Epithelial cell of prostate (primary cell): ENCODE data around the gene SOCS1.

Experiments
- DNase-seq: peaks from one replicate; pipeline ENCODE4 v3.0.0-alpha.2; 2011; ENCODE audit warnings: low read depth, low spot score
- H3K27ac ChIP-seq: fragments of 450-650 bp; 2 replicates; pipeline ENCODE4 v1.5.1; 2017; ENCODE audit warnings: mild to moderate bottlenecking

SOCS1 gene

DNA sequence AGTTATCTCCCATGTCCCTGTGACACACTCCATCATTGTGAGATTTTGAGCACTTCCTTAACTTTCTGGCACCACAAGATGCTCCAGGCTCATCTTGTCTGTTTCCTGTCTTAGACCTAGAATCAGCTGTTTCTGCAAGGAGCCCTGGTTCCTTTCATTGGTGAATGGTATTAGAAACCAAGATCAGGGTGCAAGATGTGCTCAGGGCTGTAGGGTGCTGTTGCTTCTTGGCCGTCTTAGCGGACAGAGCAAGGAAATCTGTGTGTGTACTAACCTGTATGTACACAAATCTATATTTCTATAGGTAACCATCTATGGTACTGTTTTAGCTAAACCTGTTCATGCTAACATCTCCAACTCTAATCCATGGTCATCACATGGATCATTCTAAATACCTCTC, 33.2 kb upstream of the SOCS1 start:
- no peak for DNase-seq
- no peak overlapping the region for H3K27ac ChIP-seq

DNA sequence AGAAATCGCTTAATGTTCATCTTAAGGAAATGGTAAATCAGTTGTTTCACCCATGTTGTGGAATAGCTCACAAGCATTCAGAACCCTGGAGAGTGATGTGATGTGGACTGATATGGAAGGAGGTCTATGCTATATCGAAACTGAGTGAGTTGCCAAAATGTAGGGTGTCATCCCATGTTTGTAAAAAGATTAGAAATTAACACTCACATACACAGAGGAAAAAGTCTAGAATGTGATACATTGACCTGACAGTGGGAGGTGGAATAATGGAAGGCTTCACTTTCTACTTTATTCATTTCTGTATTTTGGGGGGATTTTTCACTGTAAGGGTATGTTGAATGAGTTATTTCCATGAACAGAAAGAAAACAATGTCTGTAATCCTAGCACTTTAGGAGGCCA, 29.8 kb upstream of the SOCS1 start:
- DNase-seq = no peak

DNA sequence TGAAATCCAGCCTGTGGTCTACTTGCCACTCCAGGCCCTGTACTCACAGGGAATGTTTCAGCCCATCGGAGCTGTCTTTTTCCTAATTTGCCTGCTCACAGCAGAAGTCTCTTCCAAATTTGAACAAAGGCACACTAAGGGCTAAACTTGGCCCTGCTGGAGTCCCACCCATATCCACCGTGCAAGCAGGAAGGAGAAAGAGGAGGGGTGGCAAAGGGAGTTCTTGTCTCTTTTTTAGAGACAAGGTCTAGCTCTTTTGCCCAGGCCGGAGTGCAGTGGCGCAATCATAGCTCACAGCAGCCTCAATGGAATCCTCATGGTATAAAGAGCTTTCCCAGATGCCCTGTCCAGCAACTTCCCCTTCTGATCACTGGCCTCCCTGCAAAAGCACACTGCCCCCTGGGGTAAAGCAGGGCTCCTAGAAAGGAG, 27.8 kb upstream of the SOCS1 start:
- DNase-seq = no peak
- no peak overlapping the region for H3K27ac ChIP-seq

More for the DNA sequence above, 29.8 kb upstream of the SOCS1 start:
- no peak overlapping the region for H3K27ac ChIP-seq

DNA sequence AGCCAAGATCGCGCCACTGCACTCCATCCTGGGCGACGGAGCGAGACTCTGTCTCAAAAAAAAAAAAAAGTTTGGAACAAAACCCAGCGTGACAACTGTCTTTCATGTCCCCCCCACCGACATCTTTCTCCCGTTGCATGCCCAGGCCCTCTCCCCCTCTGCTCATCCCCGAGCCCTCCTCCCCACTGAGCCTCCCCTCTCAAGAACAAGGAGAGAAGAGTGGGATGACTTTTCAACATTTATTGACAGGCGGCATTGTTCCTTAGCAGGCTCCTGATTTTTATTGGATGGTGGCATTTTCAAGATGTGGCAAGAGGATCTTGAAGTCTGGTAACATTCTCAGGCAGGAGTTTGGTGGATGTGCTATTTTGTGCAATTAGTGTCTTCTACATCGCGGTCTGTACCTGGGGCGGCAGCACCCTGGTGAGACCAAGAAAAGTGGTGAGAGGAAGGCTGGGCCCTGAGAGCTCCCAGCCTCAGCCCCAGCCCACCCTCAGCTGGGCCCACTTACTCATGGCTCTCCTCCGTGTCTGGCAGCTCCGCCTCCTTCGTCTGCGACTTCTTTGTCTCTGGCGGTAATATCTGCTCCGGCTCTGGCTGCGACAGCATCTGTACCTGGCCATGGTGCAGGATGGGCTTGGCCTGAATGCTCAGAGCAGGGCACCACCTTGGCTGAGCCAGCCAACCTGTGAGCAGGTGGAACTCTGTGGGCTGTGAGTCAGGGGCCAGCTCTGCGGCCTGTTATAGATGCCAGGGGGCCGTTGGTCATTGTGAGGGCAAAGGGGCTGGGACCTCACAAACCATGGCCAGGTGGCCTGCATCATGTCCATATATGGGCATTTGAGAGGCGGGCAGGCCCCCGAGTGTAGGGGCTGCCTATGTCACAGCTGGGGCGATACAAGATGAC, 24.9 kb upstream of the SOCS1 start, which contains the start of gene PRM1:
TSS of gene PRM1 (minus strand) at position 715 of the 907 bp plus-strand sequence. CDS start at position 623, 92 bp downstream.
- no peak within 1 kb of the TSS for H3K27ac ChIP-seq
- no peak for DNase-seq

DNA sequence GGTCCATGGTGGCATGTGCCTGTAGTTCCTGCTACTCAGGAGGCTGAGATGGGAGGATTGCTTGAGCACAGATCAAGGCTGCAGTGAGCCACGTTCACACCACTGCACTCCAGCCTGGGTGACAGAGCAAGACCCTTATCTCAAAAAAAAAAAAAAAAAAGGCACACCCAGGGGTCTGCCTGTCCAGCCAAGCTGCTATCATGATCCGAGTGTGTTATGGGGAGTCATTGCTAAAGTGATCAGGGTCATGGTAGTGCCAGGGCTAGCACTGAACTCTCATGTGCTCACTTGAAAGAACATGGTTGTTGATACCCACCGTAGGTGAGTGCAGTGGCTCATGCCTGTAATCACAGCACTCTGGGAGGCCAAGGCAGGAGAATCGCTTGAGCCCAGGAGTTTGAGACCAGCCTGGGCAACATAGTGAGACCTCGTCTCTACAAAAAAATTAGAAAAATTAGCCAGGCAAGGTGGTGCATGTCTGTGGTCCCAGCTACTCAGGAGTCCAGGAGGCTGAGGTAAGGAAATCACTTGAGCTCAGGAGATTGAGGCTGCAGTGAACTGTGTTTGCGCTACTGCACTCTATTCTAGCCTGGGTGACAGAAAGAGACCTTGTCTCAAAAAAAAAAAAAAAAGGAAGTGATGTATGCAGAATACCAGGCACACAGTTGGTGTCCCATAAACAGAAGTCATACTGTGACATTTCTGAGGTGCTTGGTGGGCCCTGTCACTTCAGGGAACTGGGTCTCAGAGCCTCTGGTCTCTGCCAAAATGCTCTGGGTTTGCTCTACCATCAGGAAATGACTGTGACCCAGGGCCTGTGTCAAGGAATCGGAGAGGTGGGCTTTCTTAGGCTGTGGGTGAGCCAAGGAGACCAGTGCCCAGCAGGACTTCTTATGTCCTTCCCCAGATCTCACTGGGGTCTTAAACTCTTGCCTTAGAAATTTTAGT, 23.0 kb upstream of the SOCS1 start:
- DNase-seq = no peak
- no peak overlapping the region for H3K27ac ChIP-seq

DNA sequence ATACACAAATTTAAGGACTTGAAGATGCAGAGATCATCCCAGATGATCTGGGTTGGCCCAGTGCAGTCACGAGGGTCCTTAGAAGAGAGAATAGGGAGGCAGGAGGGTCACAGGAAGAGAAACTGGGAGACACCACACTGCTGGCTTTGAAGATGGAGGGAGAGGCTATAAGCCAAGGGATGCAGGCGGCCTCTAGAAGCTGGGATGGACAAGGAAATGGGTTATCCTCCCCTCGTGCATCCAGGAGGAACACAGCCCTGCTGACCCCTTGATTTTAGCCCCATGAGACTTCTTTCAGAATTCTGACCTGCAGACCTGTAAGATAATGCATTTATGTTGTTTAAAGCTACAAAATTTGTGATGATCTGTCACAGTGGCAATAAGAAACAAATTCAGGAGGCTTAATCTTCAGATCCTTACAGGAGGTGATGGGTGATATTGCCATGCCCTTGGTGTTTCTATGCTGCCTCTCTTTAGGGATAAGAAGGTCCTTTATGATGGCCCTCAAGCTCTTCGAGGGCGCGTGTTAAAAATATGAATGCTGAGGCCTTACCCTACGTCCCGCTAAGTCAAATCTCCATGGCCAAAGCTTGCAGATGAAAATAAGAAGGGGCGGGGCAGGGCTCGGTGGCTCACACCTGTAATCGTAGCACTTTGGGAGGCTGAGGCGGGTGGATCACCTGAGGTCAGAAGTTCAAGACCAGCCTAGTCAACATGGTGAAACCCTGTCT, 21.8 kb upstream of the SOCS1 start:
- no peak for DNase-seq
- H3K27ac ChIP-seq = no peak overlapping the region

DNA sequence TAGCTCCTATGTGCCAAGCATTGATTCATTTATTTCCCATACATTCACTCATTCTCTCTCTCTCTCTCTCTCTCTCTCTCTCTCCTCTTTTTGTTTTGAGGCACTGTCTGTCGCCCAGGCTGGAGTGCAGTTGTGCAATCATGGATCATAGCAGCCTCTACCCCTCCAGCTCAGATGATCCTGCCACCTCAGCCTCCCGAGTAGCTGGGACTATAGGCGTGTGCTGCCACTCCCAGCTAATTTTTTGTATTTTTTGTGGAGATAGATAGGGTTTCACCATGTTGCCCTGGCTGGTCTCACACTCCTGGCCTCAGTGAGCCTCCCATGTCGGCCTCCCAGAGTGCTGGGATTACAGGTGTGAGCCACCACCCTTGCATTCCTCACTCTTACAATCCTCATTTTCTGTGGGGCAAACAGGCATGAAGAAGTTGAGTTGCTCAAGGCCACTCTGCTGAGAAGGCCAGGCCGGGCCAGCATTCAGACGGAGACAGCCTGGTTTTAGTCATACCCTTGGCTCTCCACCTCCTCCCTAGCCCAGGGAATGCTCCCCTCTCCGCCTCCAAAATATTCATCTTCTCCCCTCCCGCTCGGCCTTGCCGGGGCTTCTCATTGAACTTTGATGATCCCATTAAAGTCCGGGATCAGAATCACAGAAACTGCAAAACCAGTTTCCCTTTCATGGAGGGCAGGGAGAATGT, 21.0 kb upstream of the SOCS1 start:
- H3K27ac ChIP-seq = no peak overlapping the region
- DNase-seq = no peak

DNA sequence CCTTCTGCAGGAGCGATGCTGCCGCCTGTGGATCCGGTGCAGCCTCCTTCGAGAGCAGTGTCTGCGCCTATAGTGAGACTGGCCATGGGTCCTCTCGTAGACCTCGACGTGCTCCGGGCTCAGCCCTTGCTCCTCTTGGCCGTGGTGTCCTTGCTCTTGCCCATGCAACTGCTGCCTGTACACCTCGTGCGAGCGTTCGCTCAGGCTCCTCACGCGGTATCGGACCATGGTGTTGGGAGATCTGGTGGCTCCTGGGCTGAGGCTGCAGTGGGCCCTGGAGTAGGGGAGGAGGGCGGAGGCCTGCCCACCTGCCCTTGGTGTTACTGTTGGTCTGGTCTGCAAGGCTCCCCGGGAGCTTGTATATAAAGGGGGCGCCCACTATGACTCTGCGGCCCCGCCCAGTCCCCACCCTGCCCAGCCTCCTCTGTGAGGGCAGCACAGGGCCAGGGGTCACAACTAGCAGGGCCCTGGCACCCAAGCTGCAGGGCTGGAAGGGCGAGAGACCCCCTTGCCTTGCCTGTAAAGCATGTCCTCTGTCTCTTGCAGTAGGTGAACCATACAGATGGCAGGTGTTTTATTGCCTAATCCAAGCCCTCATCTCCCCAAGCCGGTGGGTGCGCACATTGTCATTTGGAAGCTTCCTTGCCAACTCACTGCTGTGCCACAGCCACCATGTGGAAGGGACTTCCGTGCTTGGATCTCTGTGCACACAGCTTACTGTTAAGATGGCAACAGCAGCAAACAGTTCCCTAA, 20.3 kb upstream of the SOCS1 start, which contains the start of gene PRM2:
TSS of gene PRM2 (minus strand) at position 338 of the 753 bp plus-strand sequence. CDS start at position 228, 110 bp downstream.
- no peak for DNase-seq
- H3K27ac ChIP-seq = no peak within 1 kb of the TSS

DNA sequence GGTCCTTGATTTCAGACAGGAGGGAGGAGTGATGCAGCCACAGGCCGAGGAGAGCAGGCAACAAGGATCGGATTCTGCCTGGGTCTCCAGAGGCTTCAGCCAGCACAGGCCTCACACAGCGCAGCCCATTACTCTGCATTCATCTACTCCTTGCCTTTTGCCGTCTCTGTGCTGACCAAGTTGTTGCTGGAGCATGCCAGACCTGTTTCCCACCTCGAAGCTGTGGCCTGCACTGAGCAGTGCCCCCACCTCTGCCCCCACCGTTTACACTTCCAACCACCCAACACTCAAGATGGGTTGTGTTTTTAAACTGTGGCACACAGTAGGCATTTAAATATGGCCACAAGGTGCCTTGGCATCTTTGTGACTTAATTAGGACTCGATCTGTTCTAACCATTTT, 19.0 kb upstream of the SOCS1 start:
- H3K27ac ChIP-seq = no peak overlapping the region
- DNase-seq = no peak

DNA sequence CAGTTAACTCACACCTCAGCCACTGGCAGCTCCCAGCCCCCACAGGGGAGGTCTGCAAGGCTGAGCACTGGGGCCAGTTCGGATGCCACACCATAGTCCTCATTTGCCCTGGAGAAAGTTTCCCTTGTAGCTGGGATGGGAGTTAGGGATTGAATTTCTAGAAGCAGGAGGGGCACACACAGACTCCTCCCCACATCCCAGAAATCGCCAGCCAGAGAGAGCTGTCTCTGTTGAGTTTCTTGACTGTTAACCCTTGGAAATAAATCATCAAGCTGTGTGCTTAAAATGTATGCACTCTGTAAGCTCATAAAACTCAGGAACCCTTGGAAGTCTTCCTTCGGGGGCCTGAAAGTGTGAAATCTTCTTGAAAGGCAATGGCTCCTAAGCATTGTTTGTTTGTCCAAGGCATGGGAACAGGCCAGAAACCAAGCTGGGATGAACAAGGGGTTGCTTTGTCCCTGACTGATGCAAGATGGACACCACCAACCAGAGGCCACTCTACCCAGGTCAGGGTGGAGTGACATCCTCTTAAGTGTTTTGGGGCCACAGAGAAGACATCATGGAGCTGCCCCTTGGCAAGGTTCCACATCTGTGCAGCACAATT, 17.8 kb upstream of the SOCS1 start:
- no peak overlapping the region for H3K27ac ChIP-seq
- DNase-seq = no peak

DNA sequence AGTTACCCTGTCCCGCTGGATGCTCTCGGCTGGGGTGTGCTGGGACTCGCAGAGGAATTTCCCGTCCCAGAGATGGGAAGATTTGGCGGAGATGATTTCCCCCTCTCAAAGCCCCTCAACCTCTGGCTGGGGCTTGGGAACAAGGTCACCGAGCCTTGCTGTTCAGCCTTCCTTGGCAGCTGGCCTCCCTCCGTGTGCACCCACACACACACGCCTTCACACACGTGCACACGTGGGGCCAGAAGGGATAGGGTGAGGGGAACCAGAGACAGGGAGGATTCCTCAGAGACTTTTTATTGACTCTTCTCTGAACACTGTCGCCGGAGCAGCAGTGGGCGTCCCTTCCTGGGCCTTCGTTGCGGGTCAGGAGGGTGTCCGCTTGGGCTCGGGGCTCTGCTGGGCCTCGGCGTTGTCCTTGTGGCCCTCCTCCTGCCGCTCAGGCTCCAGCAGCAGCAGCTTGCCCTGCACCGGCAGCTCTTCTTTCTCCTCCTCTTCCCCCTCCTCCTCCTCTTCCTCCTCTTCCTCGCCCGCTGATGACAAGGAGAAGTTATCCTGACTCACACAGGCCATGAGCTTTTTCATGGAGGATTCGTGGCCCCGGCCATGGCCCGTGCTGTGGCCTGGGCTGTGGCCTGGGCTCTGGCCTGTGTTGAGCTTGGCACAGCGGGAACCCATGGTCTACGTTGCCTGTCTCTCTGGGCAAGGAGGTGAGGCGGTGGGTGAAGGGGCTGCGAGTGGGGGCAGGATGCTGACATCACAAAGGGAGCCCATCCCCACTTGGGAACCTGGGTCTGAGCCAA, 17.1 kb upstream of the SOCS1 start, which contains the start of gene PRM3:
TSS of gene PRM3 (minus strand) at position 709 of the 800 bp plus-strand sequence. CDS start at position 675, 34 bp downstream.
- H3K27ac ChIP-seq = no peak within 1 kb of the TSS
- DNase-seq = no peak

DNA sequence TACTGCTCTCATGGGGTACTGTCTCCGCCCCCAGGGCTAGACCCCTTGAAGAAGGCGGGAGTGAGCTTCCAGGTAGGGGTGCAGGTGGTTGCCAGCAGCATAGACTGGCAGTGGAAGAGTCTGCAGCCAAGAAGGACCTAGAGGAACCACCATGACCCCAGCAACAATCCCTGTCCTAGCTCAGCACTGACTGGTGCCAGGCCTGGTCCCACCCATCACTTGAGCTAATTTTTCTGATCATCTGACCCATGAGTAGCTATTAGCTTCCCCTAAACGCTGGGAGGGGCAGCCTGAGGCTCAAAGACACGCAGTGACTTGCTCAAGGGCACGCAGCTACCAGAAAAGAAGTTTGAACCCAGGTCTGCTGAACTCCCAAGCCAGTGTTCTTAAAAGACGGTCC, 16.5 kb upstream of the SOCS1 start:
- H3K27ac ChIP-seq = no peak overlapping the region
- no peak for DNase-seq

DNA sequence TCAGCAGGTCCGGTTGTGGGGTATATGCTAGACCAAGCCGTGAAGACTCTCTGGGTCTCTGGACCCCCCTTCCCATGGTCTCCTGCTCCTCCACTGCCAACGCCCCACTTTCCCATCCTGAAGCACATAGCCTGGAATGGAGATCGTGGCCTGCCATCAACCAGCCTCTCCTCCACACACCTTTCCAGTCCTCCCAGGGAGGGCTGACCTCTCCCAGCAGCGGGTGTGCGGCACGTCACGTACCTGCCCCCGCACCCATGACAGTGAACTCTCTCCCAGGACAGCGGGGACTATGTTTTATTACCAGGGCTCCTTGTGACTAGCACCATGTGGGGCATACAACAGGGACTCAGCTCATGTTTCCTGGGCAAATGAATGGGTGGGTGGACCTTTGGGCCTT, 15.6 kb upstream of the SOCS1 start:
- DNase-seq = no peak
- no peak overlapping the region for H3K27ac ChIP-seq

DNA sequence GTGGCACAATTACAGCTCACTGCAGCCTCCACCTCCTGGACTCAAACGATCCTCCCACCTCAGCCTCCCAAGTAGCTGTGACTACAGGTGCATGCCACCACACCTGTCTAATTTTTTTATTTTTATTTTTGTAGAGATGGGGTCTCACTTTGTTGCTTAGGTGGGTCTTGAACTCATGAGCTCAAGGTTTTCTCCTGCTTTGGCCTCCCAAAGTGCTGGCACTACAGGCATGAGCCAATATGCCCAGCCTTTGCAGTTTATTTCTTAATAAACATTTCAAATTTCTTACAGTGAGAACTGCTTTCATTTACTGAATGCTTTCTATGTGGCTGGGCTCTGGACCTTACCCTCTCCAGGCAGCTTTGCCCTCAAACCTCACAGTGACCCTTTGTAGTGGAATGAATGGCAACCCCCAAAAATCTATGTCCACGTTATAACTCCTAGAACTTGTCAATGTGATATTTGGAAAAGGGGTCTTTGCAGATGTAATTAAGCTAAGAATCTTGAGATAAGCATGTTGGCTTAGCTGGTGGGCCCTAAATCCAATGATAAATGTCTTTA, 14.7 kb upstream of the SOCS1 start:
- no peak for DNase-seq

DNA sequence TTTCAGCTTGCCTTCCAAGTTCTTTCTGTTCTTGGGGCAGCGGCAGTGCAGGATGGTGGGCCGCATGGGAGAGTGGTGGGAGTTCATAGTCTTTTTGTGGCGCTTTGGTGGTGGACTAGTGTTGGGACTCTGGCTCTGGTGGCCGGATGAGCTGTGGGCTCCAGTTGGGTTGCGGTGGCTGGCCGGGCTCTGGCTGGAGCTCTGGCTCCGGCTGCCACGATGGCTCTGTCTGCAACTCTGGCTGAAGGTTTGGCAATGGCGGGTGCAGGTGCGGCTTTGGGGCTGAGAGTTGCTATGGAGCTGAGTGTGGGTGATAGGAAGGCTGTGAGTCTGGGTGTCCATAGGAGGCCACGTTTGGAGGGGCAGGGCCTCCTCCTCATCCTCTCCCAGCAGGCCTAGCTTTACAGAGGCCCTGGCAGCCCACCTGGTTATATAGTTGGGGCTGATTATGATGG, 12.9 kb upstream of the SOCS1 start, which contains the start of gene TNP2:
TSS of gene TNP2 (minus strand) at position 405 of the 455 bp plus-strand sequence. CDS start at position 342, 63 bp downstream.
- H3K27ac ChIP-seq = no peak within 1 kb of the TSS
- no peak for DNase-seq

More for the DNA sequence above, 14.7 kb upstream of the SOCS1 start:
- H3K27ac ChIP-seq = no peak overlapping the region

DNA sequence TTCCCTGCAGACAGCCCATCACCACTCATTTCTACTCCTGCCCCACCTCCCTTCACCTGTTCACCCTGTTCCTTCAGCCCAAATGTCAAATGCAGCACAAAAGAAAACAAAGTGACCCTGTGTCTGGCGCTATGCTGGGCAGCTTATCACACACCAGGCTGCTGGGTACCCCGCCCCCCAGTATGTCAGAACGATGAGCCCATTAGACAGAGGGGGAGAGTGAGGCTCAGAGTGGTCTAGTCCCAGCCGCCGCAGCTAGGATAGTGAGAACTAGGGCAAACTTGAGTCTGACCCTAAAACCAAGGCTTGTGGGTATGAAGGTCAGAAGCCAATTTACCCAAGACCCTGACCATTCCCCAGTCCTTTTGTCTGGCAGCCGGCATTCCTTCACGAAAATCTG, 9.1 kb upstream of the SOCS1 start:
- no peak for DNase-seq
- no peak overlapping the region for H3K27ac ChIP-seq
